Right atrium auricular region (tissue), 2 donors: ENCODE measurements around the gene XKR8. TPM values are rescaled to one million over a fixed set of nuclear protein-coding genes. Genes with fewer than 3 reads are reported as not detected.
"Not testable (repeated sequence)": the region's sequence is repeated elsewhere in the genome, so short reads cannot be mapped to it uniquely, and the experiment has no call there.

Source experiments
- DNase-seq: peaks from one replicate; pipeline ENCODE4 v3.0.0-alpha.2; 2019; ENCODE audit warnings: low spot score
- H3K27ac ChIP-seq, 2 donors: fragments of 200-600 bp; sonication (generic); 1 replicate in 1 of 2; 2 replicates in 1 of 2; pipeline ENCODE4 v1.5.1; 2016 to 2019
- H3K27me3 ChIP-seq, 2 donors: fragments of 200-600 bp; sonication (generic); one replicate each; pipeline versions ENCODE4 v1.5.1 to v1.6.0; 2017 to 2019
- H3K36me3 ChIP-seq: fragments of 200-600 bp; sonication (generic); one replicate; pipeline ENCODE4 v1.5.1; 2016
- H3K4me1 ChIP-seq, 2 donors: fragments of 200-600 bp; sonication (generic); one replicate each; pipeline versions ENCODE4 v1.5.1 to v1.6.0; 2017 to 2019
- H3K4me3 ChIP-seq, 2 donors: fragments of 200-600 bp; sonication (generic); 1 replicate in 1 of 2; 2 replicates in 1 of 2; pipeline ENCODE4 v1.5.1; 2017 to 2019; ENCODE audit warnings: mild to moderate bottlenecking in 1 of 2, moderate library complexity in 1 of 2
- H3K9me3 ChIP-seq, 2 donors: fragments of 200-600 bp; sonication (generic); one replicate each; pipeline ENCODE4 v1.5.1; 2019
- CTCF ChIP-seq, 2 donors: fragments of 200-600 bp; sonication (generic); IDR thresholded peaks; one replicate each; pipeline ENCODE4 v1.5.1; 2019; ENCODE audit warnings: antibody characterized with exemption in 2 of 2
- total RNA-seq, 2 donors: library from RNA; depleted of rRNA; stranded (reverse); fragments of >200 nt; gene quantifications; one replicate each; pipeline ENCODE4 v1.1.0, GENCODE V29; 2016

XKR8 gene
- total RNA-seq, 2 donors from 2014 or later, result 6.8 to 10.8 TPM

GRCh38 chr1:27993241-27993640, 33.5 kb downstream of the XKR8 start:
- Histone ChIP-seq H3K27ac (no peak overlapping the region), H3K4me3 (no peak overlapping the region), H3K9me3 (no peaks in the 10 kb centered on the region), H3K36me3 (peaks cover 53% of the 10 kb centered on the region), H3K27me3 (no peaks in the 10 kb centered on the region), H3K4me1 (peaks cover 0 to 25% of the 10 kb centered on the region in 2 donors)
- no peak for DNase-seq
- no peak for TF ChIP-seq CTCF (IDR thresholded peaks at IDR 0.05)

GRCh38 chr1:27994060-27994459, 34.3 kb downstream of the XKR8 start:
- TF ChIP-seq CTCF (IDR thresholded peaks at IDR 0.05), result no peak
- H3K4me1 ChIP-seq, result peaks cover 0 to 25% of the 10 kb centered on the region in 2 donors
- peaks cover 52% of the 10 kb centered on the region for H3K36me3 ChIP-seq
- H3K27me3 ChIP-seq, result no peaks in the 10 kb centered on the region
- H3K27ac ChIP-seq, result peak overlapping the region in 1 of 2 donors; percentile 63
- H3K4me3 ChIP-seq, result no peak overlapping the region
- DNase-seq, result no peak
- H3K9me3 ChIP-seq, result no peaks in the 10 kb centered on the region

GRCh38 chr1:27994526-27994925, 34.8 kb downstream of the XKR8 start:
- Histone ChIP-seq H3K27ac (peak overlapping the region in 1 of 2 donors; percentile 63), H3K4me1 (peaks cover 0 to 25% of the 10 kb centered on the region in 2 donors), H3K36me3 (peaks cover 52% of the 10 kb centered on the region)
- not testable (repeated sequence) for H3K9me3 ChIP-seq, H3K4me3 ChIP-seq, H3K27me3 ChIP-seq, DNase-seq

- no peak for TF ChIP-seq CTCF (IDR thresholded peaks at IDR 0.05)
- H3K4me1 ChIP-seq, result peaks cover 0 to 6% of the 10 kb centered on the region in 2 donors
- no peaks in the 10 kb centered on the region for H3K27me3 ChIP-seq
Observed at GRCh38 chr1:27999055-27999454, 39.3 kb downstream of the XKR8 start.

GRCh38 chr1:28002600-28002999, 42.8 kb downstream of the XKR8 start:
- H3K27me3 ChIP-seq, result no peaks in the 10 kb centered on the region
- H3K27ac ChIP-seq, result no peak overlapping the region
- no peak for TF ChIP-seq CTCF (IDR thresholded peaks at IDR 0.05)
- no peaks in the 10 kb centered on the region for H3K4me1 ChIP-seq
- no peak for DNase-seq
- no peak overlapping the region for H3K4me3 ChIP-seq
- peaks cover 57% of the 10 kb centered on the region for H3K36me3 ChIP-seq
- no peaks in the 10 kb centered on the region for H3K9me3 ChIP-seq

More at GRCh38 chr1:27999055-27999454, 39.3 kb downstream of the XKR8 start:
- no peaks in the 10 kb centered on the region for H3K9me3 ChIP-seq
- peaks cover 70% of the 10 kb centered on the region for H3K36me3 ChIP-seq
- no peak overlapping the region for H3K27ac ChIP-seq
- no peak for DNase-seq
- no peak overlapping the region for H3K4me3 ChIP-seq

- not testable (repeated sequence) for H3K4me1 ChIP-seq, H3K27me3 ChIP-seq, DNase-seq, H3K9me3 ChIP-seq, H3K4me3 ChIP-seq, H3K27ac ChIP-seq
- H3K36me3 ChIP-seq, result peaks cover 52% of the 10 kb centered on the region
Observed at GRCh38 chr1:28003117-28003516, 43.3 kb downstream of the XKR8 start.

GRCh38 chr1:28010969-28011368, 51.2 kb downstream of the XKR8 start:
- DNase-seq, result no peak
- no peak for TF ChIP-seq CTCF (IDR thresholded peaks at IDR 0.05)
- Histone ChIP-seq H3K9me3 (no peaks in the 10 kb centered on the region), H3K36me3 (peaks cover 45% of the 10 kb centered on the region), H3K27ac (no peak overlapping the region), H3K4me3 (no peak overlapping the region), H3K4me1 (no peaks in the 10 kb centered on the region), H3K27me3 (no peaks in the 10 kb centered on the region)
